Stimulated activated CD8-positive, alpha-beta memory T cell treated with anti-CD3 and anti-CD28 coated beads, Interleukin-7, amount 100 ng/mL, for 1 hour (primary cell): ENCODE measurements around the gene CLIC3.

Experiments used
- DNase-seq, 2 donors: peaks; one replicate each; pipeline ENCODE4 v3.0.0-alpha.2; 2020; ENCODE audit warnings: low read depth in 2 of 2

CLIC3 gene

DNA sequence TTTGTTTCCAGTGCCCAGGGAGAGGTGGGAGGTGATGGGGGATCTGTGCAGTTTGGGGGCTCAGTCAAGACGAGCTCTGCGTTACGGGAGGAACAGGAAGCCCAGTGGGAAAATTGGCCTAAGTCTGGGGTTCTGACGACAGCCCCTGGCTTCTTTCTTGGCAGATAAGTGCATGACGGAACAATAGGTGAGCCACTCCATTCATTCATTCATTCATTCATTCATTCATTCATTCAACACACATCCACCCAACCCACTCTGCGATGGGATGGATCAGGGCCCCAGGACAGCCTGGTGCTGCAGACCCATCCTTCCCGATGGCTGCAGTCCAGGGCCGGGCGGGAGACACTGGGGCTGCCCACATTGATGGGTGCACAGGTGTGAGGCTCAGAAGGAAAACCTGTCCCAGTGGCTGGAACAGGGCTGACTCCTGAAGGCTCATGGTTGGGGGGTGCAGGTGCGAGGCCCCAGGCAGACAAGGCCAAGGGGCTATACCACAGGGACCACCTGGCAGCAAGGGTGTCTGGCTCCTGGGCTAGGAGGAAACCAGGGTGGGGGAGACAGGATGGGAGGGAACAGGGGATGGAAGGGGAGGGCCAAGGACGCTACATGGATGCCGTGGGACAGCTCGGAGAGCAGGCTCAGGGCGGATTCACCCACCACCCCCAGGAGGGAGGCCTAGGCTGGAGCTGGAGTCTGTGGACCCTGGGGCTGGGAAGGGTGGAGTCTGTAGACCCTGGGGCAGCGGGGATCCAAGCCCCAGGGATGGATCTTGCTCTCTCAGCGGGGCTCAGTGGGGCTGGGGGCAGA, 15.5 kb downstream of the CLIC3 start:
- no peak for DNase-seq

DNA sequence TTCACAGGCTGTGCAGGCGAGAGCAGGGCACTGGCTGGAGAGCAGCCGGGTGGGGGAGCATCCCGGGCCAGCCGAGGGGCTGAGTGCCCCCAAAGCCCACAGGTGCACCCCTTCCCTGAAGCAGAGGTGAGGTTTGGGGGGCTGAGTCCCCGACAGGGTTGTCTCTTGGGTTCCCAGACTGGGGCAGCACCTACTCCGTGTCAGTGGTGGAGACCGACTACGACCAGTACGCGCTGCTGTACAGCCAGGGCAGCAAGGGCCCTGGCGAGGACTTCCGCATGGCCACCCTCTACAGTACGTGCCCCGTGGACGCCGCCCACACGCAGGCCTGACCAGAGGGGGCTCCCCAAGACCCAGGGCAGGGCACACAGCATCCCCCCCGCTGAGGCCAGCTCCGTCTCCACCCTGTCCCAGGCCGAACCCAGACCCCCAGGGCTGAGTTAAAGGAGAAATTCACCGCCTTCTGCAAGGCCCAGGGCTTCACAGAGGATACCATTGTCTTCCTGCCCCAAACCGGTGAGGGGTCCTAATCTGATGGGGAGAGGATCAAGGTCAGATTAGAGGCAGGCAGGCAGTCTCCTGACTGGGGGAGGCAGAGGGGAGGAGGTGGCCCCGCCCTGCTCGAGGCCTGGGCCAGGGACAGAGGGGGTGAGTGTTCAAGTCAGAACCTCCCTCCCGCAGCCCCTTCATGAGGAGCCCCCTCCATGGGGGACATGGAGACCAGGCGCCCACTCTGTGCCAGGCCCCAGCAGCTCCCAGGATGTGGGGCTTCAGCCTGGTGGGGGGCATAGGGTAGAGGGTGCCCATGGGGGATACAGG, 16.4 kb downstream of the CLIC3 start:
- no peak for DNase-seq

DNA sequence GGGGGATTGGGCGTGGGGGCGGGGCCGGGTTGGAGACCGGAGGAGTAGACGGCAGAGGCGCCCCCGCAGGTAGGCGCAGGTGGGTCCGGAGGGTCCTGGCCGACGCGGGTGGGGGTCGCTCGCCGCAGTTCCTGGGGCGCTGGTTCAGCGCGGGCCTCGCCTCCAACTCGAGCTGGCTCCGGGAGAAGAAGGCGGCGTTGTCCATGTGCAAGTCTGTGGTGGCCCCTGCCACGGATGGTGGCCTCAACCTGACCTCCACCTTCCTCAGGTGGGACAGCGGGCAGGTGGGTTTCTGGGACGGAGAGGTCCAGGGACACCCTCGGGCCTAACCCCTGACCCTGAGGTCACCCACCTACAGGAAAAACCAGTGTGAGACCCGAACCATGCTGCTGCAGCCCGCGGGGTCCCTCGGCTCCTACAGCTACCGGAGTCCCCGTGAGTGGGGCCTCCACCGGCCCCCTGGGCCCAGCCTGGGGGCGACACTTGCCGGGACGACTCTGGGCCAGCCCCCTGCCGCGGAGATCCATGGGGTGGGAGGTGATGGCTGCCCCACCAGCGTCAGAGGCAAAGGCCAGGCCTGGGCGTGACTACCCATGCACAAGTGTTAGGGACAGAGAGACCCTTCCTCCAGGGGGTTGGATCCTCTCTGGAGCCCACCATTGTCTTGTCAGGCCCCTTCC, 17.4 kb downstream of the CLIC3 start:
- no peak for DNase-seq

DNA sequence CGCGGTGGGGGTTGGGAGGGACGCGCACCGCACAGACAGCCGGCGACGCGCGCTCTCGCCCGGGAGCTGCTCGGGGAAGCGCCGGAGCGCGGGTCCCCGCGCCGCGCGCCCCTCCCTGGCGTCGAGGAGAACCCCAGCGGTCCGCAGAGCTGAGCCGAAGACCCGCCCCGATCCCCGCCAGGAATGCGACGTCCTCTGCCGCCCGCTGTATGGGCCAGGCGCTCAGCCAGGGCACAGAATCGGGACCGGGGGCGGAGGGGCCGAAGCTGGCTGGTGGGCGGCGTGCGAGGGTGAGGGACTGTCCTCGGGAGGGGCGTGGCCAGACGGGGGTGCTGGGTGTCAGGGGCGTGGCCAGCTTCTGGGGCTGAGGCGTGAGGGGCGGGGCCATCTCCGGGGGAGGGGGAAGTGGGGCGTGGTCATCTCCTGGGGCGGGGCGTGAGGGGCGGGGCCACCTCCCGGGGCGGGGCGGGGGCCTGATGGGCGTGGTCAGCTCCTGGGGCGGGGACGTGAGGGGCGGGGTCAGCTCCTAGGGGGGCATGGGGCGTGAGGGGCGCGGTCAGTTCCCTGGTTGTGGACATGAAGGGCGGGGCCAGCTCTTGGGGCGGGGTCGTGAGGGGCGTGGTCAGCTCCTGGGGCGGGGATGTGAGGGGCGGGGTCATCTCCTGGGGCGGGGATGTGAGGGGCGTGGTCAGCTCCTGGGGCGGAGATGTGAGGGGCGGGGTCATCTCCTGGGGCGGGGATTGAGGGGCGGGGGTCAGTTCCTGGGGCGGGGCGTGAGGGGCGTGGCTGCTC, 18.1 kb downstream of the CLIC3 start:
- peak; percentile 43 to 57 for DNase-seq

DNA sequence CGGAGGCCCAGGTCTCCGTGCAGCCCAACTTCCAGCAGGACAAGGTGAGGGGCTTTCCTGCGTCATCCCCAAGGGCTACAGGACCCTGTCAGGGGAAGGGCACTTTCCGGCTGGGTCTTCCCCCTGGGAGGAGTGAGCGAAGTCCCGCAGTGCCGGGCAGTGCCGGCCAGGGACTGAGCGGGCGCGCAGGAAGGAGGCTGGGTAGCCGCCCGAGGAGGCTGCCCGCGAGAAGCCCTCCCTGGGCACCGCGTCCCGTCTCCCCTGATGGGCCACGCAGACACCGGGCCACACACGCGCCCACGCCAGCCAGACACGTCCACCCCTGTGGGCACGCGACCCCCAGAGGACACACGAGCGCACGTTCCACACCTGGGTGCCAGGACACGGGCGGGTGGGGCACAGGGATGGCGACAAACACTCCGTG, 18.7 kb downstream of the CLIC3 start:
- DNase-seq, result no peak

DNA sequence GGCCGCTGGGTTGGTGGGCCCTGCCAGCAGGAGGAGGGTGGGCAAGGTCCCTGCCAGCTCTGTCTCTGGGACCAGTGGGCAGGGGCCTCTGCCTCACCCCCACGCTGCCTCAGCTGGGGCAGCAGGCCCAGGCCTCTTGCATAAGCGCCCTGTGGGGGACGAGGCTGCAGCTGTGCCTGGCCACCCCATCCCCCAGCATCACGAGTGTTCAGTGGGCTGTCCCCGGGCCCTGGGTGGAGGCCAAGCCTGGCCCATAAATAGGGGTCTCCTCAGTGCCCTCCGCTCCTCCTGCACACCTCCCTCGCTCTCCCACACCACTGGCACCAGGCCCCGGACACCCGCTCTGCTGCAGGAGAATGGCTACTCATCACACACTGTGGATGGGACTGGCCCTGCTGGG, 19.1 kb downstream of the CLIC3 start, which contains the start of gene PTGDS:
Gene PTGDS (plus strand): TSS at position 282 of the 400 bp plus-strand sequence. CDS start 75 bp downstream, at position 357.
- DNase-seq, result no peak

DNA sequence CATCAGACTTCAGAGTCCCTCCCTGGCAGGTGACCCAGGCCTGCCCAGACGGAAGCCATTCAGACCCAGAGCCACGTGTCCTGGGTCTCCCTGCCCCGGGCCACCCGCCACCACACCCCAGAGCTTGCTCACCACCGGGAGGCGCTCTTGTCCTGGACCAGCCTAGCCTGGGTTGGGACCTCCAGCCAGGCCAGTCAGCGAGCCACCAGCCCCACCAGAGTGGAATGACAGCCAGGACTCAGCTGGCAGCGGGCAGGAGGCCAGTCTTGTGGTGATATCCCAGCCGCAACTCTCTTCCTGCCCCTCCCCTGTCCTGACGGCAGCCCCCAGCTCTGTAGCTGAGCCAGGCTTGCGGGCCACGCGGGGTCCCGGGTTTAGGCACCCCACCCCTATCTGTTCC, 20.7 kb downstream of the CLIC3 start:
- DNase-seq, result no peak

DNA sequence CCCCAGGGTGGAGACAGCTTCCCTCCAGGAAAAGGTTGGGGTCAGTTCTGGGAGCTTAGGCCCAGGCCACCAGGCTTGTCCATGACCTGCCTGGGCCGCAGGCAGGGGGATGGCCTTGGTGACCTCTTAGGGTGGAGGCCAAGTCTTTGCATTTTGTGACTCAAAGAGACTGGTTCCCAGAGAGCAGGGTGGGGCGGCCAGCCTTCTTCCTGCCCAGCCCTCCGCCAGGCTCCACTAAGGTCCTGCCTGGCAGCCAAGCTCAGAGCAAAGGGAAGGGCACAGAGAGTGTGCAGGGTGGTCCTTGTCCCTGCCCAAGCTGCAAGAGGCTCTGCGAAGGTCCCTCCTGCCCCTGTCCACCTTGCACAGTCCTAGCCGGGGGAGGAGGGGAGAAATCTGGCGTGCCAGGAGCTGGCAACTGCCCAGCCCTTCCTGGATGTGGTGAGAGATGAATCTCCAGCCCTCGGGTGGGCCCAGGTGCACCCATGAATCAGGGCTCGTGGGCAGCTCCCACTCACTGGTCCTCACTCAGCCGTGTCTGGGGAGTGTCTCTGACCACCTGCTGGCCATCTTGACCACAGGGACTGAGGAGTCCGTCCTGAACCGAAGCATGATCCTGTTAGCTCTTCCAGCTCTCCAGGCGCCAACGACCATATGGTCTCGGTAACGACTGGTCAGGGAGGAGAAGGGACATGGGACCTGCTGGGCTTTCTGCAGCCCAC, 21.4 kb downstream of the CLIC3 start:
- DNase-seq, result no peak

DNA sequence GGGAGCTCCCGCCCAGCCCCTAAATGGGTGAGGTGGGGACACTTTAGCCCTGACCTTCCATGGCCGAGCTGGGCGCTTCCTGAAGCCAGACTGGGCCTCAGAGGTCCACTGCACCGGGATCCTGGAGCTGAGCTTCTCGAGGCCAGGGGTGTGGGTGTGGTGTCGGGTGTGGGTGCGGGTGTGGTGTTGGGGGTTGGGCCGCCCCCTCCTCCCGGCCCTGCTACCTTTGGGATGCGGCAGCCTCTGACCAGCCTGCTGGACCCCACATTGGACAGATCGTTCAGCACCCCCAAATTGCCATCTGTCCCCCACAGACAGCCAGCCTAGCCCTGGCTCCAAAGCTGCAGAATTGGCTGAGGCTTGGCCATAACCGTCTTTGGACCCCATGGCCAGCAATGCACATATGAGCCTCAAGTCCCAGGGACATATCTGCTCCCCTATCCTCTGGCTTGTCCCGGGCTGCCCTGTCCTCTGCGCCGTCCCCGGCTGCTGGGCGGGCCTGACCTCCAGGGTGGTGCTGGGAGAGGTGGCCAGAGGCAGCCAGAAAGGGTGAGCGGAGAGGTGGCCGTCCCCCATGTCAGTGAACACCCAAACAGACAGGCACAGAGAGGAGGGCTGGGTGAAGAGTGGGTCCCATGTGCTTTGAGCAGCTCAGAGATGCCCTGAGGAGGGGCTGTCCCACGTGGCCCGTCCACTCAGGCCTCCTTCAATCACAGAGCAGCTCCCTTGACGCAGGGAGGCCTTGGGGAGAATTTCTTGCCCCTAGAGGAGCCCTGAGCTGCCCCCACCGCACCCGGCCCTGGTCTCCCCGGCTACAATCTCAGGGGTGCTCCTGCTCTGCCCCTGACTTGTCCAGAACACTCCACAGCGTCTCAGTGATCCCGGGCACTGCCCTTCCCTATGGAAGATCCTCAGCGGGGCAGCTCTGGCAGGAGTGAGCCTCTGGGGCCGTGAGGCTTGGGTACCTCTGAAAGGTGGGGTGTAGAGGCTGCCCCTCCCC, 22.4 kb downstream of the CLIC3 start:
- no peak for DNase-seq

DNA sequence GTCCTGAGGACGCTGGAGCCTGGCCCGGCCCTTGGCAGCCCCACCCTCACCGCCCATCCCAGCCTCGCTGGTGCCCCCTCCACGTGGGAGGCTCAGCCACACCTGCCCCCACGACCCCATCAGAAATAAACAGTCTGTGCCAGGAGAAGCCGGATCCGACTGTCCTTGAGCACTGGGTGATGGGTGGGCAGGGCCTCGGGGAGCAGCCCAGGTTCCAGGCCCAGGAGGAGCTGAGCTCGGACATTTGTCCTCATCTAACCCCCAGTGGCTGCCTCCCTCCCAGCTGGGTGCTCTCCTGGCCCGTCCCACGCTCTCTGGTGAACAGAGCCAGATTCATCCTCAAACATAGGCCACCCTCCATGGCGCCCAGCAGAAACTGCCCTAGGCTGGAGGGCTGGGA, 23.6 kb downstream of the CLIC3 start:
- no peak for DNase-seq

DNA sequence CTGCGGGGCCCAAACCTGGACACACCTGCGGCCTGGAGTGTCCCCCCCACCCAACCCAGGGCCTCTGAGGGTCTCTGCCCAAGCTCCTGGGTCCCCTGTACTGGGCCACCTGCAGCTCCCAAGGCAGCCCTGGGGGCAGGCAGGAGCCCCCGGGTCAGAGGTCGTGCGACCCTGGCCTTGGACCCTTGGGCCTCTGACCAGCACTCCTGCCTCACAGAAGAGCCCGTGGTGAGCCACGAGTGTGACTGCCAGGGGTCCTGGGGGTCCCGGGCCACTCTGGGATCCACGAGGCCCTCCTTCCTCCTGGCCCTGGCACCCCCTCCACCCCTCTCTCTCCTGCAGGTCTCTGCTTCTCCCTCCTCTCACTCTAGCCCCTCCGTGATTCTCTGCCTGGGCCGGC, 24.0 kb downstream of the CLIC3 start:
- no peak for DNase-seq

DNA sequence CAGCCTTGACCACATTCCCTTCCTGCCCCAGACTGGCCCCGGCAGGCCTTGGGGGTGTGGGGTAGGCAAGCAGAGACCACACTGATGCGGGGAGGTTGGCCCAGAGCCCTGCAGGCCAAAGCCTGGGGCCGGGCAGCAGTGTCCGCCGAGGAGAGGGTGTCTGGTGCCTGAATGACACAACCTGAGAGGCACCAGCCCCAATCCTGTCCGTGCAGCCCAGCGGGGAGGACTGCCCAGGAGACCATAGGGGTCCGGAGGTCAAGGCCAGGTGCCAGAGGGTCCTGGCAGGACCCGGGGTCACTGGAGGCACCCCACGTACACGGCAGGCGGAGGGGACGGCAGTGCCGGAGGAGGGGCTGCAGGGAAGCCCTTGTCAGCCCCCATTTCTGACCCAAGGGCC, 24.6 kb downstream of the CLIC3 start:
- DNase-seq, result no peak

DNA sequence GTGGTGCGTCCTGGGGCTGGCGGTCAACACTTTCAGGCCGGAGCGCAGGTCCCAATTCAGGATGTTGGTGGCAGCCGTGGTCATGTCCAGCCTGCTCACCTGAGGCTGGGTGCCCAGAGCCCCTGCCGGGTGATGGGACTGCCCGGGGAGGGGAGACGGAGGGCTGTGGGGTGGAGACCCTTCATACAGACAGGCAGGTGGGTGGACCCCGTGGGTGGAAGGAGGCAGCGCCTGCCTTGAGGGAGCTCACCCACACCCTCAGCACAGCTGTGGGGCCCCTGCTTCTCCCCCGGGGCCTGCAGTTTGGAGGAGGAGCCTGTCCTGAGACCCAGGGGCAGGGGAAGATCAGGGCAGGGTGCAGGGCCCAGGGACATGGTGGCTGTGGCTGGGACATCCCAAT, 26.0 kb downstream of the CLIC3 start:
- DNase-seq, result no peak

DNA sequence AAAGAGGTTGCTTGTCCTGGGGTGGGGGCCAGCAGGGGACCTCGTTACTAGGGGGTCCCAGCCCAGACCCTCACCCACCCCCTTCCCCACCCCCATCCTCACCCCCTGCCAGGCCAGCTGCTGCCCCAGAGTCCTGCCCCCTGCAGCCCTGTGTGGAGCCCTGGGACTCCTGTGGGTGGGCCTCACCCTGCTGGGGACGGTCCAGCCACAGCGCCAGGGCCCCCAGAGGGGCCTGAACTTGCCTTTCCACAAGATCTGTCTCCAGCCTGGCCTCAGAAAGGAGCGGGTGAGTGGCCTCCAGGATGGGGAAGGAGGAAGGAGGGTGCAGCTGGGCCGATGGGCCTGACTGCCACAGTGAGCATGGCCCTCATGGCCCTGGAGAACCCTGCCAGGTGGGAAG, 26.6 kb downstream of the CLIC3 start:
- no peak for DNase-seq

DNA sequence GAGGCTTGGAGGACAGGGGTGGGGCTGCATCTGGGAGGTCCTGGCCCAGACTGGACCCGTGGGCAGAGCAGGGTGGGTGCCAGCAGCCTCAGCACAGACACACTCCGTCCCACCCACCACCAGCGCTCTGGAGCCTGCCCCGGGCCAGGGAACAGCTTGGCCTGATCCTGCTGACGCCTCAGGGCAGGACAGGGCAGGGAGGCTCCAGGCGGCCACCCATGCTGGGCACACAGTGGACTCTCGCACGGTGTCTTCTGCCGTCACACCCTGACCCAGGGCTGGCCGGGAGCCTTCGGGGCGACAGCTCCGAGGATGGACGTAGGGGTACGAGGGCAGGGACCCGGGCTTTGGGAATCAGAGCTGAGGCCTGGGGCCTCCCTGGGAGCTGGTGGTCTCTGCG, 27.2 kb downstream of the CLIC3 start:
- no peak for DNase-seq

DNA sequence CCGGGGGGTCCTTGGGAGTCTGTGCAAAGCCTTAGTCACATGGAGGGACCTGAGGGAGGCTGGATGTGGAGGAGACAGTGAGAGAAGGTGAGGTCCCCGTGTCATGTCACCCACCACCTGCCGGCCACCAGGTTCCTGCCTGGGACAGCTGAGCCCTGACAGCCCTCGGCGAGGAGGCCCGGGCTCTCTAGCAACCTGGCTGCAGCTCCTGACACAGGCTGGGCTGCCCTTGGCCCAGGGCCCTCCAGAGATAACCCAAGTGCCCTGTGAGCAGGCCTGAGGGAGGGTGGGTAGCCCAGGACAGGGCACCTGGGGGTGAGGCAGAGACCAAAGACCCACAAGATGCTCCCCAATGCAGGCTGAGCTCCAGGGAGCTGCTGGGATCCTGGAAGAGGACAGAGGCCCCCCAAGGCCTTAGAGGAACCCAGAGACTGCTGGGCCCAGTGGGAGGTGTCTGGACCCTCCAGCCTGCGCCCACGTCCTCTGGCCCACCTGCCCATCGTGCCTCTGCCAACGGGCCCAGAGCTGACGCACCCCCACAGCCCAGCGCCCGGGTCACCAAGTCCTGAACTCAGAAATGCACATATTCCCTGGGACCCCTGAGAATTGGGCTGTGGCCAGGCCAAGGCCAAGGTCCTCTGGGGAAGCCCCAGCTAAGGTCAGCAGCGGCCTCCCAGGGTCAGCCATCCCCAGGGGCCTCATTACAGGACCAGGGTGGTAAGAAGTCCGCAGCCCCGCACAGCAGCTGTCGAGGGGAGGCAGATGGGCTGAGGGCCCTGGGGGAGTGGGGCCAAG, 27.8 kb downstream of the CLIC3 start:
- DNase-seq, result no peak

DNA sequence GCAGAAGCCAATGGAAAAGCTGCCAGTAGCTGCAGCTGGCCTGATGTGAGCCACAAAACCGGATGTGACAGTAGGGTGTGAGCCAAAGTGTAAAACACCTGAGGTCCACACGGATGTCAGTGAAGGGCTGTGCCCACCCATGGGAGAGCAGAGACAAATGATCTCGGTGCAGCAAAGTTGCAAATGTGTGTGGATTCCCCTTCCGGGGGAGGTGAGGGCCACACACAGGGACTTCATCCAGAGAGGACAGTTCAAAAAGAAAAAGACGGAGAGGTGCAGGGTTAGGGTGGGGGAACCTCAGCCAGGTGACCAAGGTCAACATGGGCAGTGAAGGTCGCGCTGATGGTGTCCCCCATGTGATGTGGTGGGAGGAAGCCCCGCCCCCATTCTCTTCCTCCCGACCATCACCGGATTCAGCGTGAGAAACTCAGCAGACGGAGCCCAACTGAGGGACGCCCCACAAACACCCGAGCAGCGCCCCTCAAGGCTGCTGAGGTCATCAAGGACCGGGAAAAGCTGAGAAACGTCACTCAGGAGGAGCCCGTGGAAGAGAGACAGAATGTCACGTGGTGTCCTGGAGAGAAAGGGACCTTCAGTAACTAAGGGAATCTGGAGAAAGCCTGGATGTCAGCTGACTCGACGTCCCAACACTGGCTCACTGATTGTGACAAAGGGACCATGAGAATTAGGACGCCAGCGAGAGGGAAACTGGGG, 30.4 kb downstream of the CLIC3 start:
- no peak for DNase-seq

DNA sequence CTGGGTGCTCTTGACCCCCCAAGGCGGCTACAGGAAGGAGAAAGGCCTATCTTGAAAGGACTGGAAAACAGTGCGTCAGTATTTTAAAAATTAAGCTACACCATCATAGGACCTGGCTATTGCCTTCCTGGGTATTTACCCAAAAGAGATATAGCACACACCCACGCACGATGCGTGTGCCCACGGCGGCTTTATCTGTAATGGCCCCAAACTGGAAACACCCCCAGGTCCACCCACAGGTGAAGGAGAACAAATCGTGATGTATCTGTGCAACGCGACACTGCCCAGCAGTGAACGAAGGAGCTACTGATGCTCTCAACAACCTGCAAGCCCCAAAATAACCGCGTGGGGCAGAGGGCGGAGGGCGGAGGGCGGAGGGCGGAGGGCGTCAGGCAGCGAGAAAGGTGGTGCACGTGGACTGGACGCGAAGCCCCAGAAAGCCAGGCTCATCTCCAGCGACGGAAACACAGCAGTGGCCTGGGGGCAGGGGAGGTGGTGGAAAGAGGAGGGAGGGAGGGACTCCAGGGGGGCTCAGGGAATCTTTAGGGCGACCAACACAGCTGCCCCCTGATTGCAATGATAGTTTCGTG, 31.4 kb downstream of the CLIC3 start:
- no peak for DNase-seq
